ENCODE measurements around the gene APLP2.
"Not testable (repeated sequence)": the region's sequence is repeated elsewhere in the genome, so short reads cannot be mapped to it uniquely, and the experiment has no call there.

Gene APLP2

GRCh38 chr11:130193551-130193950 is 123.9 kb downstream of the APLP2 start:
- not testable (repeated sequence) for DNase-seq (ENCODE audit: low read depth)

All from iris pigment epithelial cell (primary cell).